HCT116 (cell line): ENCODE results near the gene NCAPH2.

Experiments used
- JUND ChIP-seq: IDR thresholded peaks from 2 replicates; pipeline ENCODE4 v1.6.1; 2012
- POLR2A ChIP-seq: IDR thresholded peaks from 2 replicates; pipeline ENCODE4 v1.7.0; 2011; ENCODE audit warnings: borderline replicate concordance; ENCODE audit not compliant: insufficient read depth, insufficient read length; ENCODE audit errors: extremely low read depth
- ZBTB33 ChIP-seq: IDR thresholded peaks from 2 replicates; pipeline ENCODE4 v1.6.1; 2011; ENCODE audit warnings: mild to moderate bottlenecking, low read length, moderate library complexity; ENCODE audit not compliant: insufficient replicate concordance; ENCODE audit errors: extremely low read depth
- TF ChIP-seq, protein P1 (sequence below): IDR thresholded peaks from 2 replicates; pipeline ENCODE4 v1.6.1; 2012

DNA sequence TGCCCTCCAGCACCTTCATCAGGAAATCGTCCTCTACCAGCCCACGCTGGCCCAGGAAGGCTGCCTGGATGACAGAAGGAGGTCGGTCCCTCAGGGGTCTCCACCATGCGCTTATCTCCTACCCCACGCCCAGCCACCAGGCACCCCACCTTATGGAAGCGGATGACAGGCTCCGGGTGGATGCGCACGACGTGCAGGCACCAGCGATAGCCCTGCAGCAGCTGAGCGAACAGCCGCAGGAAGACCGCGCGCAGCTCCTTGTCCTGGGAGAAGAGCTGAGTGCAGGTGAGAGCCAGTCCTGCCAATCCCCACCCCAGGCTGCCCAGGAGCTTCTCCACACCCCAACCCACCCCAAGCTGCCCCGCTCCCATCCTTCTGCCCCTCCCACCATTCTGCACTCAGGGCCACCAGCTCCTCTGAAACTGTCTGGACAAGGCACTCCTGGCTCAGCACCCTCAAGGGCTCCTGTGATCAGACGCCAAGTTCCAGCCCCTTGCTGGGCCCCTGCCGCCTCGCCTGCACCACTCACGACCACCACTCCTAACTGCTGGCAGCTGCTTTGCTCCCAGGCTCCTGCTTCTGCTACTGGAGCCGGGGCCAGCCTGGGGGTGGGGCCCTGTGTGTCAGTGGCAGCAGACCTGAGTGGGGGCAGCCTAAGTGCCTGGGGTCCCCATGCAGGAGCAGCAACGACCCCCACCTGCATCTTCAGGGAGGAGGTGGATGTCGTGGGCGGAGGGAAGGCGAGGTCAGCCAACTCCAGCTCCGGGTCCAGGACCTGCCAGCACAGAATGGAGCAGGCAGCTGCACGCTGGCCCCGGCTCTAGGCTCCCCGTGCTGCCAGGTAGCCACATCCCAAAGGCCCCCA is 42.7 kb upstream of the NCAPH2 start:
- TF ChIP-seq, protein P1, sequence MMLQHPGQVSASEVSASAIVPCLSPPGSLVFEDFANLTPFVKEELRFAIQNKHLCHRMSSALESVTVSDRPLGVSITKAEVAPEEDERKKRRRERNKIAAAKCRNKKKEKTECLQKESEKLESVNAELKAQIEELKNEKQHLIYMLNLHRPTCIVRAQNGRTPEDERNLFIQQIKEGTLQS: no peak
- no peak for TF ChIP-seq POLR2A
- no peak for TF ChIP-seq JUND
- TF ChIP-seq ZBTB33: no peak
